Coronary artery (tissue), 2 donors: ENCODE measurements around the gene ZNF445.
"Not testable (repeated sequence)": the region's sequence is repeated elsewhere in the genome, so short reads cannot be mapped to it uniquely, and the experiment has no call there.

Experiments used
- DNase-seq: peaks from one replicate; pipeline ENCODE4 v3.0.0-alpha.2; 2017; ENCODE audit warnings: low spot score
- H3K27ac ChIP-seq, 2 donors: fragments of 200-600 bp; sonication (generic); one replicate each; pipeline ENCODE4 v1.5.1; 2016 to 2019
- H3K4me3 ChIP-seq: fragments of 200-600 bp; sonication (generic); 2 replicates; pipeline ENCODE4 v1.5.1; 2016; ENCODE audit warnings: mild to moderate bottlenecking, moderate library complexity
- TF ChIP-seq, protein P1 (sequence below): fragments of 200-600 bp; sonication (generic); IDR thresholded peaks from one replicate; pipeline ENCODE4 v1.5.1; 2019; ENCODE audit warnings: antibody characterized with exemption

Gene ZNF445

DNA sequence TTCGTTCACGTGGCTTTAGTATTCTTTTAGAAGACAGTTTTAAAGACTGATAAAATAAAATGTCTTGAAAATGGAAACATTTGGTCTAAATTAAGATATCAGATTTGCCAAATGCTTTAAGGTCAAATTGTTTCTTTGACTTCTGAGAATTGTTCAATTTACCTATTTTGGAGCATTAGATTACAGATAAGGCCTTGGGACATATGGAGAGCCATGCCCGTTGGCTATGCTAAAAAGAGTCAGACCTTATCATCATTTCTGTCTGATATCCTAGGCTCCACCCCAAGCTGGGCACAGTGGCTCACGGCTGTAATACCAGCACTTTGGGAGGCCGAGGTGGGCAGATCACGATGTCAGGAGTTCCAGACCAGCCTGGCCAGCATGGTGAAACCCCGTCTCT, 13.0 kb downstream of the ZNF445 start:
- H3K4me3 ChIP-seq: no peak overlapping the region
- DNase-seq: no peak
- no peak overlapping the region for H3K27ac ChIP-seq
- TF ChIP-seq, protein P1, sequence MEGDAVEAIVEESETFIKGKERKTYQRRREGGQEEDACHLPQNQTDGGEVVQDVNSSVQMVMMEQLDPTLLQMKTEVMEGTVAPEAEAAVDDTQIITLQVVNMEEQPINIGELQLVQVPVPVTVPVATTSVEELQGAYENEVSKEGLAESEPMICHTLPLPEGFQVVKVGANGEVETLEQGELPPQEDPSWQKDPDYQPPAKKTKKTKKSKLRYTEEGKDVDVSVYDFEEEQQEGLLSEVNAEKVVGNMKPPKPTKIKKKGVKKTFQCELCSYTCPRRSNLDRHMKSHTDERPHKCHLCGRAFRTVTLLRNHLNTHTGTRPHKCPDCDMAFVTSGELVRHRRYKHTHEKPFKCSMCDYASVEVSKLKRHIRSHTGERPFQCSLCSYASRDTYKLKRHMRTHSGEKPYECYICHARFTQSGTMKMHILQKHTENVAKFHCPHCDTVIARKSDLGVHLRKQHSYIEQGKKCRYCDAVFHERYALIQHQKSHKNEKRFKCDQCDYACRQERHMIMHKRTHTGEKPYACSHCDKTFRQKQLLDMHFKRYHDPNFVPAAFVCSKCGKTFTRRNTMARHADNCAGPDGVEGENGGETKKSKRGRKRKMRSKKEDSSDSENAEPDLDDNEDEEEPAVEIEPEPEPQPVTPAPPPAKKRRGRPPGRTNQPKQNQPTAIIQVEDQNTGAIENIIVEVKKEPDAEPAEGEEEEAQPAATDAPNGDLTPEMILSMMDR: no peak

DNA sequence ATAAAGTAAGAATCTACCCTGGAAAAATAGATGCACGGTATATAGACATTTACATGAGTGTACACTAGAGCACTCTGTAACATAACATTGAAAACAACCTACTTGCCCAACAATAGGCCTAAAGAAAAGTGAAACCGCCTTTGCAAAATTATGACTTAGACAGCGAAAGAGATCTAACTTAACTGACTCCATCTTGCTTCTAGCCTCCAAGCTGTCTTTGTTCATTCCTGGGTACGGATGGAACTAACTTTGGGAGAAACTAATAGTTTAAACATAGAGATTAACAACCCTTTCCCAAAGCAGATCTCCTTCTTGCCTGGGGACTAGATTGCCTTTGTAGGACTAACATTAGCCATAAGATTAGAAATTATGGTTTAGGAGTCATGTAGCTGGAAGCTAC, 17.4 kb downstream of the ZNF445 start:
- H3K27ac ChIP-seq, H3K4me3 ChIP-seq, DNase-seq: not testable (repeated sequence)

DNA sequence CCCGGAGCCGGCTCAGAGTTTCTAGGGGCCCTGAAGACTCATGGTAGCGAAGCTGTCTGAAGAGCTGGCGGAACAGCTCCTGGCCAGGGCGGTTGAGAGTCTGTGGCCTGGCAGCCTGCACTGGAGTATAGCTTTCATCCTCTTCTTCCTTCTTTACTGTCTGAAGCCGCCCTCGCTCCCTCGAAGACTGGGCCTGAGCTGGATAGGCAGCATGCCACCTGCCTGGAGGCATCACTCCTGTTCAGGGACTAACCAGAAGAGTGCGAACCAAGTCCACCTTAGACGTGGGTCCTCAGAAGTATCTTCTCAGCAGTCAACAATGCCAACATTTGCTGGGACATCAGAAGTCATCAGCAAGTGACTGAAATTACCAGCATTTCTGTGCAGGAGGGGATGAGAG, 22.2 kb downstream of the ZNF445 start:
- no peak overlapping the region for H3K27ac ChIP-seq
- TF ChIP-seq, protein P1: no peak
- no peak for DNase-seq
- no peak overlapping the region for H3K4me3 ChIP-seq

DNA sequence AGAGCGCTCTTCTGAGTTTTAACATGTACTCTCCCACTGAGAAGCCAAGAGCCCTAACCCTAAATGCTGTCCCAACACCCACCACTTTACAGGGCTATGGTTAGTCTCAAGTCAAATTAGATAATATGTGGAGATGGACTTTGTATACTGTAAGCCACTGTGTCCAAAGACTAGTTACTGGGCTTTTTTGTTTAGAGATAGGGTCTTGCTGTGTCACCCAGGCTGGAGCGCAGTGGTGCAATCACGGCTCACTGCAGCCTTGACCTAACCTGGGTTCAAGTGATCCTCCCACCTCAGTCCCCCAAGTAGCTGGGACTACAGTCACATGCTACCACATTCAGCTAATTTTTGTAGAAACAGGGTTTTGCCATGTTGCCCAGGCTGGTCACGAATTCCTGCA, 23.2 kb downstream of the ZNF445 start:
- Histone ChIP-seq H3K27ac (no peak overlapping the region), H3K4me3 (no peak overlapping the region)
- no peak for DNase-seq
- TF ChIP-seq, protein P1: no peak

DNA sequence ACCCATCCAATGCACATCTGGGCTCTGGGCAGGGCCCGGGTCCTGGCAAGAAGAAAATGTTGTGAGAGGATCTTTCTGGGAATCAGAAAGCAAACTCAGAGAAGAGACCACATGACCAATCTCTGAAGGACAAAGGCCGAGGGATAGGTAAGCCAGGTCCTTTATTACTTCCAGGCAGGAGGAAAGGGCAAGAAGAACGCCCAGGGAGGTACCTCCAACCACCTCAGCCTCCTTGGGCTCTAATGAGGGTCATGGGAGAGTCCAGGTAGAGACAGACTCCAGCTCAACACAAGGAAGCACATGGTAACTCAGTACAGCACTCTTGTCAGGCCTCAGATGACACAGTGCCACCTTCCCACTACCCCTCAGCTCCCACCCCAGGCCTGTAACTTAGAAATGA, 26.0 kb downstream of the ZNF445 start:
- no peak for DNase-seq
- Histone ChIP-seq H3K4me3 (no peak overlapping the region), H3K27ac (no peak overlapping the region)
- TF ChIP-seq, protein P1: no peak

DNA sequence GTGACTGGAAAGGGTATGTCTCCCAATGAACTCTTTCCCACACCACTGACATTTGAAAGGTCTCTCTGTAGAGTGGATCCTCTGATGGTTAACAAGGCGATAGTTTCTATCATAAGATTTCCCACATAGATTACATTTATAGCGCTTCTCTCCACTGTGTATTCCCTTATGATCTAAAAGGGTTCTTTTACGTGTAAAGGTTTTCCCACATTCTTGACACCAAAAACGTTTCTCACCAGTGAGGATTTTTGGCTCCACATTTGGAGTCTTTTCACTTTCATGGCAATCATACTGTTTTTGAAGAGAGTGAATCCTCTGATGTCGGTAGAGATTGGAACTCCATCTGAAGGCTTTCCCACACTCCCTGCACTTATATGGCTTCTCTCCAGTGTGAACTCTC, 30.5 kb downstream of the ZNF445 start:
- Histone ChIP-seq H3K27ac (no peak overlapping the region), H3K4me3 (no peak overlapping the region)
- TF ChIP-seq, protein P1: no peak
- no peak for DNase-seq

DNA sequence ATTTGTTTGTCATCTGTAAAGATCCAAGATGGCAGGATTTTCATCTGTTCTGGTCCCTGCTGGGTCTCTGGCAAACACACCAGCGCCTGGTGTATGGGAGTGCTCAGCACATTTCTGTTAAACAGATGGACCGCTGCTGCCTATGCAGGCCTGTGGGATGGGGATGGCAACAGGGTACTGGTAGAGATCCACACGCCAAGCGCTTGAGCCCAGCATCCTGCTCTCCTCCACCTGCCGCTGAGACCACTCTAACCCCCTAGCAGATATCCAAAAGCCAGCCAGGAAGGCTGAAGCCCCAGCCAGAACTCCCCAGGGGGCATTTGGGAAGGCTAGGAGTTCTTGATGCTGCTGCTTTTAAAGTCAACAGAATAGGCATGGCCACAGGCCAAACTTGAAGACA, 31.7 kb downstream of the ZNF445 start:
- Histone ChIP-seq H3K4me3 (no peak overlapping the region), H3K27ac (no peak overlapping the region)
- TF ChIP-seq, protein P1: no peak
- peak; percentile 68 for DNase-seq
